PFSK-1 (cell line): ENCODE data around the gene BRINP3.

Experiments used
- FOXP2 ChIP-seq: optimal IDR thresholded peaks from 2 replicates; pipeline ENCODE3; 2011; ENCODE audit warnings: borderline replicate concordance, control low read depth, inconsistent platforms; ENCODE audit not compliant: insufficient read depth; ENCODE audit errors: extremely low read length, extremely low read depth
- POLR2AphosphoS5 ChIP-seq: IDR thresholded peaks from 2 replicates; pipeline ENCODE4 v1.6.1; 2012; ENCODE audit warnings: low read depth, mild to moderate bottlenecking, control low read depth, low read length, moderate library complexity
- REST ChIP-seq, 2 experiments: IDR thresholded peaks; 2 replicates each; pipeline versions ENCODE4 v1.6.1 to v1.8.0; 2011 to 2012; ENCODE audit warnings: low read depth in 2 of 2, low read length in 2 of 2, control low read depth in 1 of 2, inconsistent platforms in 1 of 2, mild to moderate bottlenecking in 1 of 2, moderate library complexity in 1 of 2; ENCODE audit not compliant: insufficient read depth in 1 of 2
- SIN3A ChIP-seq: IDR thresholded peaks from 2 replicates; pipeline ENCODE4 v1.6.1; 2012; ENCODE audit warnings: mild to moderate bottlenecking, low read length, moderate library complexity, borderline replicate concordance; ENCODE audit not compliant: insufficient read depth
- TAF1 ChIP-seq: IDR thresholded peaks from 2 replicates; pipeline ENCODE4 v1.6.1; 2012; ENCODE audit warnings: low read length, control low read depth, borderline replicate concordance; ENCODE audit not compliant: insufficient read depth

Gene BRINP3

GRCh38 chr1:190453550-190453949, 24.1 kb downstream of the BRINP3 start:
- TF ChIP-seq REST (IDR thresholded peaks at IDR 0.05; ENCODE audit: insufficient read depth in 1 of 2, low read depth in 2 of 2, low read length in 2 of 2) (no peak), POLR2AphosphoS5 (no peak), TAF1 (no peak), FOXP2 (no peak), SIN3A (no peak)

GRCh38 chr1:190452272-190452848, 25.3 kb downstream of the BRINP3 start:
- no peak for TF ChIP-seq REST (IDR thresholded peaks at IDR 0.05; ENCODE audit: insufficient read depth in 1 of 2, low read depth in 2 of 2, low read length in 2 of 2)
- no peak for TF ChIP-seq TAF1
- TF ChIP-seq SIN3A = no peak
- no peak for TF ChIP-seq POLR2AphosphoS5
- no peak for TF ChIP-seq FOXP2

DNA sequence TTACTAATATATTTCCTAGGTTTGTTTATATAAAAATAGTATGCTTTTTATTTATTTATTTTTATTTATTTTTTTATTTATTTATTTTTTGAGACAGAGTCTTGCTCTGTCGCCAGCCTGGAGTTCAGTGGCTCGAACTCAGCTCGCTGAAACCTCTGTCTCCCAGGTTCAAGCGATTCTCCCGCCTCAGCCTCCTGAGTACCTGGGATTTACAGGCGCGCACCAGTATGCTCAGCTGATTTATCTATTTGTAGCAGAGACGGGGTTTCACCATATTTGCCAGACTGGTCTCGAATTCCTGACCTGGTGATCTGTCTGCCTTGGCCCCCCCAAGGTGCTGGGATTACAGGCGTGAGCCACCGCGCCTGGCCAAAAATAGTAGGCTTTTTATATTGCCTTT, 33.2 kb downstream of the BRINP3 start:
- TF ChIP-seq REST (IDR thresholded peaks at IDR 0.05; ENCODE audit: insufficient read depth in 1 of 2, low read depth in 2 of 2, low read length in 2 of 2) (no peak), TAF1 (no peak), POLR2AphosphoS5 (no peak), SIN3A (no peak), FOXP2 (no peak)

DNA sequence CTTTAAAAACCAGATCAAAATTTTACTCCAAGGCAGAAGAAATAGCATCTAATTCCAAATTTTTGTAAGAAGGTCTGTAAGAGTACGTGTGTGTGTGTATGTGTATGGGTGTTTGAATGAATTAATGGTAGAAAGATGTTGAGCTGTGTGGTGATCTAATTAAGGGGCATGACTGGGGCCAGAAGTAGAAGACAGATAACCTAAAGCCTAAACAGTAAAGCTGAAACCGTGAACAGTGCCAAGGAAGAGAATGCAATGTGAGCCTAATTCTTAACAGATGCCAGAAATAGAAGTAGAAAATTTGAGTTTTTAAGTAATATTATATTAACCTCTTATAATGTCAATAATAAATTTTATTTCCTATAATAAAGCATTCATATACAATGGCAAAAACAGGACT, 38.2 kb downstream of the BRINP3 start:
- no peak for TF ChIP-seq REST (IDR thresholded peaks at IDR 0.05; ENCODE audit: insufficient read depth in 1 of 2, low read depth in 2 of 2, low read length in 2 of 2)
- no peak for TF ChIP-seq POLR2AphosphoS5
- TF ChIP-seq FOXP2 = no peak
- TF ChIP-seq SIN3A = no peak
- no peak for TF ChIP-seq TAF1

GRCh38 chr1:190436615-190437014, 41.0 kb downstream of the BRINP3 start:
- no peak for TF ChIP-seq FOXP2
- no peak for TF ChIP-seq TAF1
- TF ChIP-seq REST (IDR thresholded peaks at IDR 0.05; ENCODE audit: insufficient read depth in 1 of 2, low read depth in 2 of 2, low read length in 2 of 2) = no peak
- no peak for TF ChIP-seq POLR2AphosphoS5
- no peak for TF ChIP-seq SIN3A
